Measurements from ENCODE around the gene GKAP1.
A peak's percentile ranks its signal among the peaks of the same experiment; 100 is the strongest.

DNA sequence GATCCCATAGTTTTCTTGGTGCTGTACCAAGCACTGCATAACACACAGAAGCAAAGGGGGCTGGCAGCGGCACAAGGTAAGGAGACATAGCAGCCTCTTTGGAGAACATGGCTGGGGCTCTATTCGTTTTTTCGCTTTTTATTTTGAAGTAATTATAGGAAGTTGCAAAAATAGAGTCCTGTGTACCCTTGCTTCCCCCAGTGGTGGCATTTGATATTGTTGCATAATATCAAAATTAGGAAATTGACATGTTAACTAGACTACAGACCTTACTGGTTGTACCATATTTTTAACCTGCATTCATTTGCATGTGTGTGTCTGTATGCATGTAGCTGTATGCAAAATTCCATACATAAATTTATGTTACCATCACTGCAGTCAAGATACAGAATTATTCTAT lies 103.2 kb downstream of the GKAP1 start:
- TF ChIP-seq NFIC (IDR thresholded peaks at IDR 0.05) (no peak), TEAD4 (IDR thresholded peaks at IDR 0.05) (no peak), REST (IDR thresholded peaks at IDR 0.05; ENCODE audit: low read depth) (no peak), TAF1 (IDR thresholded peaks at IDR 0.05; ENCODE audit: low read depth) (no peak), EP300 (IDR thresholded peaks at IDR 0.05; ENCODE audit: borderline replicate concordance) (no peak), YY1 (IDR thresholded peaks at IDR 0.05; ENCODE audit: low read depth) (no peak), CEBPB (IDR thresholded peaks at IDR 0.05) (peak; percentile 39; the same call in 1 of the 2 replicates), RAD21 (IDR thresholded peaks at IDR 0.05; ENCODE audit: low read depth) (no peak), CREB1 (IDR thresholded peaks at IDR 0.05; ENCODE audit: low read depth) (no peak), ZBTB7A (IDR thresholded peaks at IDR 0.05; ENCODE audit: low read depth) (no peak), USF1 (IDR thresholded peaks at IDR 0.05) (no peak), FOXM1 (IDR thresholded peaks at IDR 0.05; ENCODE audit: borderline replicate concordance, low read depth) (no peak)
- TF ChIP-seq, protein P1, sequence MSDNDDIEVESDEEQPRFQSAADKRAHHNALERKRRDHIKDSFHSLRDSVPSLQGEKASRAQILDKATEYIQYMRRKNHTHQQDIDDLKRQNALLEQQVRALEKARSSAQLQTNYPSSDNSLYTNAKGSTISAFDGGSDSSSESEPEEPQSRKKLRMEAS (IDR thresholded peaks at IDR 0.05) = no peak
